GM18951 (cell line): ENCODE measurements around the gene SH3RF3.

Source experiments
- POLR2A ChIP-seq: IDR thresholded peaks from 4 replicates; pipeline ENCODE4 v1.6.1; 2011; ENCODE audit warnings: mild to moderate bottlenecking; ENCODE audit not compliant: insufficient read length, insufficient read depth; ENCODE audit errors: extremely low read depth
- in situ Hi-C: fragments of 300-500 bp; cut with MboI; formaldehyde crosslinking; loops from one replicate; pipeline ENCODE4 v1.12.0; 2022; ENCODE audit warnings: low sequenced_read_pairs, mixed read lengths, inconsistent platforms; ENCODE audit not compliant: unreplicated experiment

The SH3RF3 gene

DNA sequence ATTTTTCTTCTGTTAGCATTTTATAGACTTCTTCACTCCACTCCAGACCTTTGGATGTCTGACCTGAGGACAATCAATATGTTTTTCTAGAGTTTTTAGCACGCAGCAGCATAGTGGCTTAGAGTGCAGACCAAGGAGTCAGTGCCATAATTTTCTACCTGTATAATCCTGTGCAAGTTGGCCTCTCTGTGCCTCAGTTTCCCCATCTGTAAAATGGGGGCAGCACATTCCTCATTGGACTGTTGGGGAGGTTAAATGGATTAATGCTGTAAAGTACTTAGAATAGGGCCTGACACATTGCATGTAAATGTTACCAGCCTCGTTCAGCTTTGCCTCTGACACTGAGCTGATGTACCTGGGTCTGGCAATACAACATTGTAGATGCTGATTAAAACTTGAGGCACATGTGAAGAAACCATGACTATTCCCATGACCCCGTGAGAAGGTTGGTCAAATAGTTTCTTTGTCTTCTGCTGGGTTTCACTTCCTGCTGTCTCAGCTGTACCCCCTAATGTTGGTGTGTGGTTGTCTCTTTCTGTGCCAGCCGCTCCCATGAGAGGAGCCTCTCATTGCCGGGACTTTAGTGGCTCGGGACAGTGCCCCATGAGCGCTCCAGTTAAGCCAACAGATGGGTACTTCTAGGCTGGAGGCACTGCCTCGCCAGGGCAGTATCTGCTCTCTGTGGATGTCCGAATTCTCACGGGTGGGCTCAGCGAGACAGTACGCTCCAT is 125.3 kb downstream of the SH3RF3 start:
- TF ChIP-seq POLR2A = no peak
- in situ Hi-C loops = no loop called here

DNA sequence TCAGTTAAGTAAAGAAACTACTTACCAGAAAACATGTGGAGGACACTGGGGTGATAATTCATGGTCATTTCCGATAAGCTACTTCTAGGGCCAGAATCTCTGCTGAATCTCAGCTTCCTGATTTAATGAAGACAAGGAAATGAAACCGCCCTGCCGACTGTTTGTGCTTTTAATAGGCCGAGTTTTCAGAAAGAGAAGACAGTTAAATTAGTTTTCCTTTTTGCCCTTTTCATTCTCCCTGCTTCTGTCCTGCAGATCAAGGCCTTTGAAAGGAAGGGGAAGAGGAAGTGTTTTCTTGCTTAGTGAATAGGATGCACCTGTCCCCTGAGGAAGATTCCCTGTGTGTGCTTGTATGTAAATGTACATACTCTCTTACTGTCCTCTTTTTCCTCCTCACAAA is 126.6 kb downstream of the SH3RF3 start:
- no peak for TF ChIP-seq POLR2A
- in situ Hi-C loops = no loop called here

GRCh38 chr2:109256111-109256510 is 127.1 kb downstream of the SH3RF3 start:
- TF ChIP-seq POLR2A = no peak
- in situ Hi-C loops = no loop called here

GRCh38 chr2:109256921-109257320 is 127.9 kb downstream of the SH3RF3 start:
- in situ Hi-C loops = no loop called here
- TF ChIP-seq POLR2A = no peak

DNA sequence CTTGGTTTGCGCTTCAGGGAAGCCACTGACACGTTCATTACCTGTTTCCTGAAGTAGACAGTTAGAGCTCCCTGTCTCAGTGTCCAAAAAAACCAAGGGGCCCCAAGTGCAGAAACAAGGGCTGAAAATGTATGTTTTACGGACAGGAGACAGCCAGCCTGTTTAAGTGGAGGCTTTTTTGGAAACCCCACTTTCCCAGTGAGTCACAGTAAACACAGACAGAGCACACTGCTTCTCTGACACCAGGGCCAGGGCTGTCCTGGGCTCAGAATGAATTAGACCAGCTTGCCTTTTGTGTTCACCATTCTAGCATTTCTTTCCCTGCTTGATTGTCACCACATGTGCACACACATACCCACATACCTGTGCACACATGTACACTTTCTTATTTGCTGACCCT is 128.6 kb downstream of the SH3RF3 start:
- no peak for TF ChIP-seq POLR2A
- in situ Hi-C loops = no loop called here

- no peak for TF ChIP-seq POLR2A
- in situ Hi-C loops = no loop called here
Measured at GRCh38 chr2:109258376-109258775, 129.4 kb downstream of the SH3RF3 start.

GRCh38 chr2:109258905-109259540 is 130.0 kb downstream of the SH3RF3 start:
- TF ChIP-seq POLR2A = no peak
- in situ Hi-C loops = no loop called here

DNA sequence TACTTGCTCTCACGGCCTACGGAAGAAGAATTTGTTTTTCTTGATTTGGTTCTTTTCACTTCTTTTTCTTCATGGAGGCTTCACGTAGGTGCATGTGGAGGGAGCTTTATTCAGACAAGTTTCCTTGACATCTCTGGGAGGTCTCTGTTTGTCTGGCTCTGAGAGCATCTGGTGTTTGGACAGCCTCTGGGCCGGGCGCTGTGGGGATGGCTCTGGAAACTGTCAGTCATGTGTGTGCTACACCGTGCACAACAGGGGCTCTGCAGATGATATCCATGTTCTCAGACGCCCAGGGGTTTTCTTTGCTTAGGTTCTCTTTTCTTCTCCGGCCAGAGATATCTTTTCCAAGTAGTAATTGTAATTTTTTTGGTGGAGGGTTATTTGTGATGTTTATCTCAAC is 130.7 kb downstream of the SH3RF3 start:
- TF ChIP-seq POLR2A = no peak
- in situ Hi-C loops = no loop called here

DNA sequence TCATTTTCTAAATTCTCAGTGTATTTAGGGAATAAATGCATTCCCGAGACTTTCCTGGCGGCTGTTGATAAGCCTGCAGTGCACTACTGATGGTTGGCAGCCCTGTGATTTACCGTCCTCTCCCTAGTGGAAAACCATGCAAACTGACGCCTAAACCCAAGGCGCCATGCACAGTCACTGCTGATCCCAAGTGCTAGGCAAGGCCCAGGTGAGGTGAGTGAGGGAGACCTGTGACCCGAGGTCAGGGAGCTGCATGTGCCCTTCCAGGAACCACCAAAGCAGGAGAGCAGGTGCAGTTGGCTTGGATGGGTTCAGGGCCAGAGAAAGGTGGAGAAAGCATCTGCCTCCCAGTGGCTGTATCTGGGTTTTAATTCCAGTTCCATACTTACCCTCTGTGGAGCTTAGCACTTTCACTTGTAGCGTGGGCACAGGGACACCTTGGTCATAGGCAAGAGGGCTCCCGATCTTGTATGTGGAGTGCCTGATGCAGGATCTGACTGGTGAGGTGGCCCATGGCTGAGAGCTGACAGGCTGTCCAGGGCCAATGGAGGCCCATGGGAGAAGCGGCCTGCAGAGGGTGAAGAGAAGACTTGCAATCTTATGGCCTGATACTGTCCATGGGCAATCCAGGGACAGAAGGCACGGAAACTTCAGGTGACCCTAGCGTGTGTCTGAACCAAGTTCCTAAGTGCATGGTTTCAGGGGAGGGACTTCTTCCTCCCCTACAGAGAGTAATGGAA is 131.3 kb downstream of the SH3RF3 start:
- in situ Hi-C loops = no loop called here
- TF ChIP-seq POLR2A = no peak

DNA sequence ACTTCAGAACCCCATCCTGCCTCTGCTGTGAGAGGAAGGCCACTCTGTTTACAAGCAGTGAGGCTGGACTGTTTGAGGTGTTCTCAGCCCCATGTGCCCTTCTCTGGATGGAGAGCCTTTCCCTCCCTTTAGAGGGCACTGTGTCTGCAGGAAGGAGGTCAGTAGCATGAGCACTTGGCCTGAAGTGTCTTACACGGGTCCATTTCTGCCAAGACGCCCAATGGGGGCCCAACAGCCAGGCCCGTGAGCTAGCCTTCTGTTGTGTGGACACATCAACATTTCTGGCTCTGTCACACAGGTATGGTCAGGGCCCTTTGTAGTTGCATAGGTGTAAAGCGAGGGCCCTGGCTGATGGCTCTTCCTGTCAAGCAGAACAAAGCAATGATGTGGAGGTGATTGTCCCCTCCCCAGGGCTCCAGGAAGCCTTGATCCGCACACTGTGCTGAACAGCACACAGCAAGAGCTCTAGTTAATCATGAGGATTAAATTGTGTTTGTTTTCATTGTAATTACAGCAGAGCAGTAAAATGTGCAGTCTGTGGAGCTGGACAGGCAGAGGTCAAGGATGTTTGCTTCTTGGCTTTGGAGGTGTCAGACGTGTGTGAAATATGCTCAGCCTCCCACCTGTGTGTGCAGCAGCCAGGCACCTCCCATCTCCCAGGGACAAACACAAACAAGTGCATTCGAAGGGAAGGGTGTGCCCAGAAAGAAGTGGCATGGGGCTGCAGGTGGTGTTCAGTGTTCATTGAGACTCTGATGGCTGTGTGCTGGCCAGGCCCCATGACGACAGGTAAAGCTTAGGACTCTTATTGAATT is 132.1 kb downstream of the SH3RF3 start:
- no peak for TF ChIP-seq POLR2A
- in situ Hi-C loops = no loop called here

- no peak for TF ChIP-seq POLR2A
- in situ Hi-C loops = no loop called here
Measured at GRCh38 chr2:109261906-109262631, 133.1 kb downstream of the SH3RF3 start.

GRCh38 chr2:109264595-109265328 is 135.8 kb downstream of the SH3RF3 start:
- in situ Hi-C loops = no loop called here
- no peak for TF ChIP-seq POLR2A
